Measurements from ENCODE around the gene RRP8.

RRP8 gene

DNA sequence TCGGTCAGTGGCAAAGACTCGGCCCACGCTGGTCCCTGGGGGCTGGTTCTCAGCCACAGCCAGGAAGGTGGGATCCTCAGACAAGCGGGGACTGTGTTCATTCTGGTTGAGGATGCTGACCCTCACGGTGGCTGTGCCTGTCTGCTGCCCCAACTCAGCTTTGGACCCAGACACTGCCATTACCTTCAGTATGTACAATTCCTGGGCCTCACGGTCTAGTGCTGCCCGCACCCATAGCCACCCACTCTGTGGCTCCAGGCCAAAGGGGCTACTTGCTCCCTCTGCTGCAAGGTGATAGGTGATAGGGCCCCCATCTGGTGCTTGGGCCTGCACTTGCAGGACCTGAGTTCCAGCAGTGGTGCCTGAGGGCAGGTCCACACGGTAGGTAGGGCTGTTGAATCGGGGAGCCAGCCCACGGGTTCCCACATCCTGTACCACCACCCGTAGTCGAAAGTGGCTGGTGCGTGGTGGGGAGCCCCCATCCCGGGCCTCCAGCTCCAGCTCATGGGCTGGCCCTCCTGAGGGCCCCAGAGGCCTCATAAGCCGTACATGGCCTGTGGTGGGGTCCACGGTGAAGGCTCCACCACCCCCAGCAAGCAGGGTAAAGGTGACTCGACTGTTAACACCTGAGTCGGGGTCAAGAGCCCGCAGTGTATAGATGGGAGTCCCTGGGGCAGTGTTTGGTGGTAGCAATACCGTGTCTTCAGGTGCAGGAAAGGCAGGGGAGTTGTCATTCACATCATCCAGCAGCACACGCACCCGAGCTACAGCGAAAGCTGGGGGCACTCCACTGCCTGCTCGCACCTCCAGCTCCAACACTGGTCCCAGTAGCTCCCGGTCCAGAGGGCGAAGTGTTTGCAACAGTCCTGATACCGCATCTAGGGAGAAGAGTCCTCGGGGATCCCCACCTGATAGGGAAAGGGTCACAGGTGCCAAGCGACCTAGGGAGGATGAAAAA lies 29.0 kb upstream of the RRP8 start:
- DNase-seq (ENCODE audit: low read depth, low spot score) = no peak

DNA sequence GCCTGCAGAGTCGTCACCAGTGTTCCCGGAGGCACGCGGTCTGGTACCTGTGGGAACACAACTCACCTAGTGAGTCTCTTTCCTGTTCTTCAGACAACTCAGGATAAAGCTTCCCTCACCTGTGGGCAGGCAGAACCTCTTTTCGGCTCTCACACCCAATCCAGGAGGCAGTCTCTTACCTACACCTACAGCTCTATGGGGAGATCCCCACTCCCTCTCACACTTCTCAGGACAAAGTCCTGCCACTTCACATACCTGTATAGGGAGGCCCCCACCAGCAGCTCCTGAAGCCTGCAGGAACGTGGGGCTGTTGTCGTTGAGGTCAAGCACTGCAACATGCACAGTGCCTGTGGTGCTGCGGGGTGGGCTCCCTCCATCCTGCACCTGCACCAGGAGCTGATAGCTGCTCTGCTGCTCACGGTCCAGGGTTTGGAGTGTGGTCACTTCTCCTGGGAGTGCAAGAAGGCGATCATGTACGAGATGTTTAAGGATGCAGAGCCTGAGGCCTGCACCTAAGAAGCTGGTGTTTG lies 28.0 kb upstream of the RRP8 start:
- no peak for DNase-seq (ENCODE audit: low read depth, low spot score)

DNA sequence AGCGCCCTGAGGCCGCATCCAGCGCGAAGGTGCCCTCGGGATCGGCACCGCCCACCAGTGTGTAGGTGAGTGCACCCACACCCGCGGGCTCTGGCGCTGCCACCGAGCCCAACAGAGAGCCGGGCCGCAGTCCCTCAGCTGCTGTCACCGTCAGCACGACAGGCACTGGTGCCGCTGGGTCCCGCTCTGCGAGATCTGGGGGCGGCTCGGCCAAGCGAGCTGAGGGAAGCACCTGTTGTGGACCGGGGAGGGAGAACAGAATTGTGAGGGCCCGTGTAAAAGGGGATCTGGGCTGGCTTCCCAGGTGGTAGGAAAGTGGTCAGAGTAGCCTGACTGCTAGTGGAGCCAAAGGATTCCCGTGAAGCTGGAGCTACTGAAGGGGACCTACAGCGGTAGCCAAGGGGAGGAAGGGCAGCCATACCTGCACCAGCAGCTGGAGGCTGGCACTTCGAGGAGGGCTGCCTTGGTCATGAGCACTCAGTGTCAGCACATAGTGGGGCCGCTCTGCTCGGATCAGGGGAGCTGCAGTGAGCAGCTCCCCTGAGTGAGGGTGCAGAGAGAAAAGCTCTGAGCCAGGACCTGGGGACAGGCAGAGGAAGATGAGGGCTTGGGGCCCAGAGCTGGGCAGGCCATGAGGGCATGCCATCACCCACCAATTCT lies 27.3 kb upstream of the RRP8 start:
- no peak for DNase-seq (ENCODE audit: low read depth, low spot score)

DNA sequence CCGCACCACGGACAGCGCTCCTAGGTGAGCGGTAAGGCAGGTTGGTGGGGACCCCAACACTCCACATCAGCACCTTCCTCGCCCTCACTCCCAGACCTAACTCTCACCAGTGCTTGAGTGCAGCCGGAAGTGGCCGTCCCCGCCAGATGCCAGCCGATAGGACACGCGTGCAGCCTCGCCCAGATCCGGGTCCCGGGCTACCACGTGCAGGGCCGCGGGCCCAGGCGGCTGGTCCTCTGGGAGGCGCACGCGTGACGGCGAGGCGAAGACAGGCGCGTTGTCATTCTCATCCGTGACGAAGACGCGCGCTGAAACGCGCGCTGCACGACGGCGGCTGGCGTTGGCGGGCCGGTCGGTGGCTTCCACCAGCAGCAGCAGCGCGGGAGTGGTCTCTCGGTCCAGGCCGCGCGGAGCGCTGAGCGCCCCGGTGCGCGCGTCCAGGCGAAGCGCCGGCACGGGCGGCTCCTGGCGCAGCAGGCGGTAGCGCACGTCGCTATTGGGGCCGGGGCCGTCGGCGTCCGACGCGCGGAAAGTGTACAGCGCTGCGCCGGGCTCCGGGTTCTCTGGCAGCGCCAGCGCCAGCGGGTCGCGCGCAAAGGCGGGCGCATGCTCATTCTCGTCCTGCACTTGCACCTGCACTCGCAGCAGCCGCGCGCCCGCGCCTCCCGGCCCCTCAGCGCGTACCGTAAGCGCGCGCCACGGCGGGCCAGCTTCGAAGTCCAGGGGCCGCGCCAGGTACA lies 26.6 kb upstream of the RRP8 start:
- no peak for DNase-seq (ENCODE audit: low read depth, low spot score)

DNA sequence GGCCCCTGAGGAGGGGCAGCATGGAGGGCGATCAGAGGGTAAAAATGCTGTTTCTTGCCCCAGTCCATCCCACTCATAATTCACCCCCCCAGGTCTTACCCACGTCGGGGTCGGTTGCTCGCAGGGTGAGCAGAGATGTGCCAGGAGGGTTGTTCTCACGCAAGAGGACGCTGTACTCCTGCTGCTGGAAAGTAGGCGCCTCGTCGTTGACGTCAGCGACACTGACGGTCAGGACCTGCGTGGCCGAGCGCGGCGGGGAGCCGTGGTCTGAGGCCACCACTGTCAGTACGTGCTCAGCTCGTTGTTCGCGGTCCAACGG lies 26.1 kb upstream of the RRP8 start:
- no peak for DNase-seq (ENCODE audit: low read depth, low spot score)

DNA sequence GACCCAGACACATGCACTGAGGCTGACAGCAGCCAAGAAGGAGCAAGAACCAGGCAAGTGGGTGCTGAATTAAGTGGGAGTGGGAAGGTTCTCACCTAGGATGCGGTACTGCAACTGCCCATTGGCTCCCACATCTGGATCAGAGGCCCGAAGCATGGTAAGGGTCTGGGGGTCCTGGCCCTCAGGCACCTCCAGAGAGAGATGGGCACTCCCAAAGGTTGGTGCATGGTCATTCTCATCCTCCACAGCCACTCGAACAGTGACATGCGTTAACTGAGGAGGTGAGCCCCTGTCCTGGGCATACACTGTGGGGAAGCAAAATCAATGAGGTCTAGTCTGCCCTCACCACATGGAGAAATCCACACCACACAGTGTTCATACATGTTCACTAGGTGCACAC lies 25.1 kb upstream of the RRP8 start:
- DNase-seq (ENCODE audit: low read depth, low spot score) = no peak

DNA sequence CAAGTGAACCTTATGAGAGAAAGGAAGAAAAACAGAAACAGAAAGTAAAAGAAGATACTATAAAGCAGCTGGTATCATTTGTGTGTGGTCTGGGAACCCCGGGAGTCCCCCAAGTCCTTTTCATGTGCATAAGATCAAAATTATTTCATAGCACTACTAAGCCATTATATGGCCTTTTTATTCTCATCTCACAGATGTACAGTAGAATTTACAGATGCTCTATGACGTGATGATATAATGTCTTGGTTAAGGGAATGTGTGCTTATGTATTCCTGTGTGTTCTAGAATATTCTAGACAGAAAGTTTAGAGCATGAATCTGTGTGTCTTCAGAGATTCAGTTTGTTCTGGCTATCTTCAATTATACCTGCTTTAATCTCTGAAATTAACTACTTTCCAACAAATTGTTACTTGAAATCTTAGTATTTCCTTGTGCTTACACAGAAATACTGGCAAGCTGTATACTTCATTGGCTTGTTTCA lies 24.4 kb upstream of the RRP8 start:
- no peak for DNase-seq (ENCODE audit: low read depth, low spot score)

DNA sequence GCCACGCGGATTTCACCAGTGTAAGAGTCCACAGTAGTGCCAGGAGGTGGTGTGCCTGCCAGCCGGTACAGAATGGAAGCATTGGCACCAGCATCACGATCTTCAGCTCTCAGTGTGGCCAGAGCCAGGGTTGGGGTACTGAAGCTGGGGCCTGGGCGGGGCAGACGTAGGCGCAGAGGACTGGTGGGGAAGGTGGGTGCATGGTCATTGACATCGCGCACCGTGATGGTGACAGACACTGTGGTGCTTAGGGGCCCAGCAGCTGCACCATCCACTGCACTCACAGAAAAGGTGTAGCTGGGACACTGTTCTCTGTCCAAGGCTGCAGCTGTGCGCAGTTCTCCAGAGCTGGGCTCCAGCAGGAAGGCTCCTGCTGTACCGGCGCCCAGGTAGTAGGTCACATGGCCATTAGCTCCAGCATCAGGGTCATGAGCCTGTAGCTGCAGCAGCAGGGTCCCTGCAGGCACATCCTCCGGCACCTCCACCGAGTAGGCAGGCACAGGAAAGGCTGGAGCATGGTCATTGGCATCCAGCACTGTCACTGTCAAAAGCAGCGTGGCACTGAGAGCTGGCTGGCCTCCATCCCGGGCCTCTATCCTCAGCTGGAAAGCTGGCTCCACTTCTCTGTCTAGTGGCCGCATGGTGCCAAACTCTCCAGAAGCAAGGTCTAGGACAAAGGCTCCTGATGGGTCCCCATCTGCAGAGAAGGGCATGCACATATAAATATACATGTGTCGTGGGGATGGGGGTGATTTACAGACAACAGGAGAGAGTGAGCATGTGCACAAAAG lies 23.8 kb upstream of the RRP8 start:
- no peak for DNase-seq (ENCODE audit: low read depth, low spot score)

DNA sequence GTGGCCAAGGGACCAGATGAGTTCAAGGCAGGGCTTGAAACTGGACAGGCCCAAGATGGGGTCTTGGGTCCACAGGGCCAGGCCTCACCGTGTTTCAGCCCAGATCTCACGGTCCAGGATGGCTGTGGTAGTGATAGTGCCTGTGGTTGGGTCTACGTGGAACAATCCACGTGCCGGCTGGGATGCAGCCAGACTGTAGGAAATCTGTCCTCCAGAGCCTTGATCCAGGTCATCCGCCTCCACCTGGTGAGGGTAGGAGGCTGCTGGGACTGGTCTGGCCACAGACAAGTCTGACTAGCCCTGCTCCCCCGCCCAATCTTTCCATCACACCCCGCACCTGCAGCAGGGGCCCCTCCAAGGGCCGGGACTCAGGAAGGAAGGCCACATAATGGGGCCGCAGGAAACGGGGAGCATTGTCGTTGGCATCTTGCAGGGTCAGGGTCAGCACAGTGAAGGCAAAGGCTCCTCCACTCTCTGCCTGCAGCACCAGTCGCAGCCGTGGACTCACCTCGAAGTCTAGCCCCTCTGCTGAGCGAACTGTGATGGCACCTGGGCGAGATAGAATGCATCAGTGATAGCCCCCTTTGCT lies 22.5 kb upstream of the RRP8 start:
- no peak for DNase-seq (ENCODE audit: low read depth, low spot score)

DNA sequence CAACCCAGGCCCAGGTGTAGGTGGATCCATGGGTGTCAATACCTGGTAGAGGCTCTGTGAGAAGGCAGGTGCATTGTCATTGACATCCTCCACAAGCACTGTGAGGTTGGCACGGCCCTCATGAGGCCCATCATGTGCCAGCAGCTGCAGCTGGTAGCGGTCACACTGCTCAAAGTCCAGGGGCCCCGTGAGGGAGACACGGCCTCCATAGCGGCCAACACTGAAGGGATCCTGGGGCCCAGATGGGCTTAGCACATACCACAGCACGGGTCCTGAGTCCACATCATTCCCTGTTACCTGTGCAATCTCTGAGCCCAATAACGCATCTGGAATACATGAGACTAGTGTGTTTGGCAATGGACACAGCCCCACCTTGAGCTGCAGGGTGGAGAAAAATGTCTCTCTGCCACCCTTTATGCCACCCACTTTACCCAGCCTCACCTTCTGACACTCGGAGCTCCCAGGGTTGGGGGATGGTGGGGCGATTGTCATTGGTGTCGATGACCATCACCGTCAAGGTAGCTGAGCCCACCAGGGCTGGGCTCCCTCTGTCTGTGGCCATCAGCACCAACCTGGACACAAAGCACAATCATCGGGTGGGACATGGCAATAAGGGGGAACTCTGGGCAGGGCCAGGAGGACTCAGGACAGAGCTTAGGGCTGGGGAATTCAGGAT lies 21.9 kb upstream of the RRP8 start:
- DNase-seq (ENCODE audit: low read depth, low spot score) = no peak

DNA sequence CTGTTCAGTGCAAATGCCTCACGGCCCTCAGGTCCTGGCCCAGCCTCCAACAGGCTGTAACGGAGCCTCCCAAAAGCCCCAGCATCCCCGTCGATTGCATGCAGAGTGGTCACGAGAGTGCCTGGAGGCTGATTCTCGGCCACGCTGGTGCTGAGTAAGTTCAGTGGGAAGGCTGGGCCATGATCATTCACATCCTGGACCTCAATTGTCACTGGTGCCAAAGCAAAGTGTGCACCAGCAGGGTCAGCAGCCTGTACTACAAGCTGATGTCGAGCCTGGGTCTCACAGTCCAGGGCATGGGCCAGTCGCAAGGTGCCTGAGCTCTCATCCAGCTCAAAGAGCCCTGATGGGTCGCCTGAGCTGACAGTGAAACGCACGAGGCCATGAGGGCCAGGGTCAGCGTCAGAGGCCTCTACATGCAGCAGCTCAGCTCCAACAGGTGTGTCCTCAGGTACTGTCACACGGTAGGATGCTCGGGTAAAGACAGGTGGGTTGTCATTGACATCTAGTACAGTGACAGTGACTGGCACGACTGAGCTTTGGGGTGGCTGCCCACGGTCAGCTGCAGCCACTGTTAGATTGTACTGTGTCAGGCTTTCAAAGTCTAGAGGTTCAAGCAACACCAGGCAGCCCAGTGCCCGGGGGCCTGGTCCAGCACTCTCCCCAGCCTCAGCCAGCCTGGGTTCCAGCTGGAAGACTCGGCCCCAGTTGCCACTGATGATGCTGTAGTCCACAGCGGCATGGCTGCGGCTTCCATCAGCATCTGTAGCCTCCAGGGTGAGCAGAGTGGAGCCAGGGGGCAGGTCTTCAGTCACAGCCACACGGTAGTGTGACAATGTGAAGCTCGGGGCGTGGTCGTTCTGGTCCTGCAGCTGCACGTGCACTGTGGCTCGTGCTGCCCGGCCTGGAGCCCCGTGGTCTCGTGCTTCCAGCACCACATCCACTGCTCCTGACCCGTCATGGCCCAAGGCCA lies 20.3 kb upstream of the RRP8 start:
- no peak for DNase-seq (ENCODE audit: low read depth, low spot score)

DNA sequence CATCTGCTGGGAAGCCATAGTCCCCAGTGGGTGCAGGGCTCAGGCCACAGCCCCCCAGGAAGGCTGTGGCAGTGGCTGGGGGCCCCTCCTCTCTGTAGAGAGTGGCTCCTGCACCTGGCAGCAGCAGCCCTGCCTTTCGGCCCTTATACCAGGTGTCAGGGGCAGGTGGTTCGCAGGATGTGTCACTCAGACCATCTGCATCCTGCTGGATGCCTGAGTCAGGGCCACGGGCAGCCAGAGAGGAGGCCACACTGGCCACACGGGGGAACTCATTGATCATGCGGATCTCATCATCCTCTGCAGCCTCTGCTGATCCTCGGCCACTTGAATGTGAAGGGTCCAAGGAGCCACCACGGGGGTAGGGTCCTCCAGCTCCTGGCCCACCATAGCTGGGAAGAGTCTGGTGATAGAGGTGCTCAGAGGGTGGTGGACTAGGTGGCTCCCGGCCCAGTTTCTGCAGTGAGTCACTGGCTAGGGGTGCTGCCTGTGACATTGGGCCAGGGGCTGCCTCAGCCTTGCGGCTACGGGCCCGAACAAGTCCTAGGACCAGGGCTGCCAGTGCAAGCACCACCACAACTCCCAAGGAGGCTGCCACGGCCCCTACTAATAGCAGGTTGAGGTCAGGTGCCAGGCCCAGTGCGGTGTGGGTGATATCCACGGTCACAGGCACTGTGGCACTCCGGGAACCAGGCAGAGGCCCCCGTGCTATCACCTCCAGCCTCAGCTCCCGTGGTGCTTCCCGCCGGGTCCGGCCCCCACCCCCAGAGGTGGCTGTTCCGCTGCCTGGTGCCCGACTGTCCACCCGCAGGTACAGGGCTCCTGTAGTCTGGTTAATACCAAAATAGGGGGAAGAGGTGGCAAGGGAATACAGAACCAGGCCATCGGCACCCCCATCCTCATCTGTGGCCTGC lies 19.1 kb upstream of the RRP8 start:
- DNase-seq (ENCODE audit: low read depth, low spot score) = no peak

DNA sequence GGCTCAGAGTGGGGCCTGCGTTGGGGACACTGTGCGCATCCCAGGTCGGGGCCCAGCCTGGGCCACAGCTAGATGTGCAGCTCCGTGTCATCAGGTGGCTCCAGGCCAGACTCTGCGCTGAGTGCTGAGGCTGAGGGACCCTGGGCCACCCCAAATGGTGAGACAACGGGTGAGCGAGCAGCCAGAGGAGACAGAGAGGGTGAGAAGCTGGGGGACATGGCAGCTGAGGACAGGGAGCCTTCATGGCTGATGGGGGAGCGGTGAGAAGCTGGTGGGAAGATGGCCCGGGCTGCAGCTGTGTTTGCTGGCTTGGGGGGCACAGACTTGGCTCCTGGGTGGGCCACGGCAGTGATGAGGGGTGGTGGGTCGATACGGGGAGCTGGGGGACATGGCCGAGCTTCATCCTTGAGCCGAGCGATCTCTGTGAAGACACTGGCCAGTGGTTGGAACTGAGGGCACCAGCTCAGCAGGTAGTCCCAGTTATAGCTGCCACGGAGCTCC lies 18.3 kb upstream of the RRP8 start:
- DNase-seq (ENCODE audit: low read depth, low spot score) = no peak

DNA sequence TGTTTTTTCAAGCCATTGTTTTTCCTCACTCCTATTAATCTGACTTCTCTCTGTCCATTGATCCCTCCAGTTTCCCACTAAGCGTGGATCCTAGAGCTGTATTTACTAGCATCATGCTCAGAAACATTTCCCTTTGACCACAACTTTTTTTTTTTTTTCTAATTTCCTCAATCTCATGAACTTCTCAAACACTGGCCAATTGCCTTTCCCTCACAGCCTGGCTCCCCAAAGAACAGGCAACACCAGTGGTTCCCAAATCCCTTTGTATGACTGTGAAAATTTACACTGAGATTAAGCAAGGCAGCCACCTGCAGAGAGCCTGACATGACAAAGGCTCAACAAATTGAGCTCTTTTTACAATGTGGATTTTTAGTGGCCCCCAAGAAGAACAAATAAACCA lies 17.2 kb upstream of the RRP8 start:
- DNase-seq (ENCODE audit: low read depth, low spot score) = no peak

DNA sequence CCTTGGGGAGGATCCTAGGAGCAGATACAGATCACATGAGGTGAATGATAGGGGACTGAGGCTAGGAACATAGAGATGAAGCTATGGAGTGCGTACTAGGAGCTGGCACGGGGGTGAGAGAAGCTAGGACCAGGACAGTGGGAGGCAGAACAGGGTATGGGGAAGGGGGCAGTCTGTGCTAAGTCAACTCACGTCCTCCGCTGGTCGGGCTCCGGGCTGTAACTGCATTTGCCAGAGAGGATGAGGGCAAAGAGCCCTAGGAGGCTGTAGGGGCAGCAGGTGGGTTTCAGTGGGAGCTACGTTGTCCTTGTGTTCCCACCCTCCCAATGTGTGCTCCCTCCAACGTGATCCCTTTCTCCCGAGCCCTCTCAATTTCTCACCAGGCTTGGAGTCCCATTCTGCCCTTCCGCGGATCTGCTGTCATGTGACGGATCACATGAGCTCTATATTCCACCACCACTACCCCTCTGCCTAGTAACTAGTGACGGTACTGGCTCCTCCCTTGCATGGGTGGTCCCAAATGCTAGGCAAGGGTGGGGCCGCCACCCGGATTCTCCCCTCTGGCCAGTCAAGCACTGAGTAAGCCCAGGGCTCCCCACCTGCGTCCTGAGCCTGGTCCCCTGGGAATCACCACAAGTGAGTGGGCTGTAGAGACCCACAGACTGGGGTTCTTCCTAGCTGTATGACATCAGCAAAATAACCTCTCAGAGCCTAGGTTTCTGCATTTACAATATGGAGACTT lies 15.8 kb upstream of the RRP8 start, which contains the start of gene TPP1:
TSS of gene TPP1 (minus strand) at position 419 of the 742 bp plus-strand sequence. CDS start at position 397, 22 bp downstream.
- DNase-seq (ENCODE audit: low read depth, low spot score) = peak; percentile 82

DNA sequence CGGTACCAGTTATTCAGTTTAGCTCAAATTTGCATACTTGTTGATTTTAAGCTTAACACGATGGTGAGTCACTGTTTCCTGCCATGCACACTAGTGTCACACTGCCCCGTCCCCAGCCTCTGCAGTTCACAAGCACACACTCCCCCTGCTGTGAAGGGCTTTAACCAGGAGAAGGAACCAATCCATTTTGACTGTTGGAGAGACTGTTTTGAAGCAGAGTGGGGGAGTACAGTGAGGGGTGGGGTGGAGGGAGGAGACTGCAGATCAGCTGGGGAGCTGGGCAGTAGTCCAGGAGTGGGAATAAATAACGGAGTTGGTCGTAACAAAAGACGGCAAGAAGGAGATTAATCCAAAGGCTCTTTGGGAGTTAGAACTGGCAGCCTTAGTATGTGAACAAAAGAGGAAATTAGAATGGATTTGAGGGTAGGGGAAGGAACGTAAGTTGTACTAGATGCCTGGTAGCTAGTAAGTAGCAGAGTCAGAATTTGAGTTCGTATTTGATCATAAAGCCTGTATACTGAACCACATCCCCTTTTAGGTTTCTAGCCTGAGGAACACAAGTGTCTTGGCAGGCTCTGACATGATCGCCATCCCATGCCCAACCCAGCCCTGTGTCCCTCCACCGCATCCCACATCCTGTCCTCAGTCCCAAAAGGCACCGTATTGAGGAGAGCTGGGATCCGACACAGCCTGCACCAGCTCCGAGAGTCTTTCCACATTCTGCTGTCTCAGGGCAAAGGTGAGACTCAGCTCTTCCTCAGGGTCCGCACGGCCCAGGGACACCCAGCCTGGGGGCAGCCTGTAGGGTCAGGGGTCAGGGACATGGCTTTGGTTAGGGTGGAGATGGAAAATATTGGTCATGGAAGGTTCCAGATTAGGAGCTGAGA lies 14.9 kb upstream of the RRP8 start:
- peak; percentile 9 for DNase-seq (ENCODE audit: low read depth, low spot score)

Measured in activated naive CD8-positive, alpha-beta T cell treated with anti-CD3 and anti-CD28 coated beads, Interleukin-2, amount 50 U/mL, for 16 hours (primary cell).